GM12873 (cell line): ENCODE measurements around the gene MLC1.

Source experiments
- TF ChIP-seq, protein P1 (sequence below): IDR thresholded peaks from 2 replicates; pipeline ENCODE4 v1.5.1; 2012; ENCODE audit warnings: low read depth, mild to moderate bottlenecking, moderate library complexity, low read length, control low read depth; ENCODE audit not compliant: insufficient read depth; ENCODE audit errors: missing control alignments

Gene MLC1

DNA sequence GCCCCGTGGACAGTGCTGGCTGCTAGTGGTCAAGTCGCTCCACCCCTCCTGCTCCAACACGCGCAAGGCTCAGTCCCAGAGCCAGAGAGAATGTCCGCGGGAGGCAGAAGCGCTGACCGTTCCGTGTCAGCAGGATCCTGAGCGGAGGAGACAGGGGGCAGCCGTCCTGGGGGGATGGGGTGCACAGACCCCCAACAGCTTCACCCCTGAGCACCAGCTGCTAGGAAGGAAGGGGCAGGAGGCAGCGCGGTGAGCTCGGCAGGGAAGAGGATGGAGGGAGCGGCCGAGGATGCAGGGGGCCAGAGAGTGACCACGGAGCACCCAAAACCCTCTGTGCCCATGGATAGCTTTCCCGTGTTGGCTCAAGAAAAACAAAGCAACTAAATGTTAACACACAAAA, 20.8 kb downstream of the MLC1 start:
- TF ChIP-seq, protein P1, sequence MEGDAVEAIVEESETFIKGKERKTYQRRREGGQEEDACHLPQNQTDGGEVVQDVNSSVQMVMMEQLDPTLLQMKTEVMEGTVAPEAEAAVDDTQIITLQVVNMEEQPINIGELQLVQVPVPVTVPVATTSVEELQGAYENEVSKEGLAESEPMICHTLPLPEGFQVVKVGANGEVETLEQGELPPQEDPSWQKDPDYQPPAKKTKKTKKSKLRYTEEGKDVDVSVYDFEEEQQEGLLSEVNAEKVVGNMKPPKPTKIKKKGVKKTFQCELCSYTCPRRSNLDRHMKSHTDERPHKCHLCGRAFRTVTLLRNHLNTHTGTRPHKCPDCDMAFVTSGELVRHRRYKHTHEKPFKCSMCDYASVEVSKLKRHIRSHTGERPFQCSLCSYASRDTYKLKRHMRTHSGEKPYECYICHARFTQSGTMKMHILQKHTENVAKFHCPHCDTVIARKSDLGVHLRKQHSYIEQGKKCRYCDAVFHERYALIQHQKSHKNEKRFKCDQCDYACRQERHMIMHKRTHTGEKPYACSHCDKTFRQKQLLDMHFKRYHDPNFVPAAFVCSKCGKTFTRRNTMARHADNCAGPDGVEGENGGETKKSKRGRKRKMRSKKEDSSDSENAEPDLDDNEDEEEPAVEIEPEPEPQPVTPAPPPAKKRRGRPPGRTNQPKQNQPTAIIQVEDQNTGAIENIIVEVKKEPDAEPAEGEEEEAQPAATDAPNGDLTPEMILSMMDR = no peak

DNA sequence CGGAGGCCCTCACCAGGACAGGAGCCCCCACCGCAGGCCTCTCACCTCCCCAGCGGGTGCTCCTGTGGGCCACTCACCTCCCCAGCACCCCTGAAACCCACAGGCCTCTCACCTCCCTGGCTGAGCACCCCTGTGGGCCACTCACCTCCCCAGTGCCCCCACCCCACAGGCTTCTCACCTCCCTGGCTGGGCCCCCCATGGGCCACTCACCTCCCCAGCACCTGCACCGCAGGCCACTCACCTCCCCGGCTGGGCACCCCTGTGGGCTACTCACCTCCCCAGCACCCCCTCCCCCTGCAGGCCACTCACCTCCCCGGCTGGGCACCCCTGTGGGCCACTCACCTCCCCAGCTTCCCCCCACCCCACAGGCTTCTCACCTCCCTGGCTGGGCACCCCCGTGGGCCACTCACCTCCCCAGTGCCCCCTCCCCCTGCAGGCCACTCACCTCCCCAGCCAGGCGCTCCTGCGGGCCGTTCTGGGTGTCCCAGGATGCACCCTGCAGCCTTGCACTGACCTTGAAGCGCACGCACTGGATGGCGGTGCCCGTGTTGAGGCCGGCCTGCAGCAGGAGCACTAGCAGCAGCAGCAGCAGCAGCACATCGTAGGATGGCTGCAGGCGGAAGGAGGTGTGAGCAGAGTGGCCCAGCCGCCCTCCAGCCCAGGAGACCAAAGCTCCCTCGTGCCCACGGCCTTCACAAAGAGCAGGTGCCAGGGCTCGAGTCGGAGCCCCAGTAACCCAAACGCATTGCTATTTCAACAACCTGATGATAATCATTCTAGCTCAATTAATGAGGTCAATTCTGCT, 21.4 kb downstream of the MLC1 start:
- TF ChIP-seq, protein P1 = no peak

DNA sequence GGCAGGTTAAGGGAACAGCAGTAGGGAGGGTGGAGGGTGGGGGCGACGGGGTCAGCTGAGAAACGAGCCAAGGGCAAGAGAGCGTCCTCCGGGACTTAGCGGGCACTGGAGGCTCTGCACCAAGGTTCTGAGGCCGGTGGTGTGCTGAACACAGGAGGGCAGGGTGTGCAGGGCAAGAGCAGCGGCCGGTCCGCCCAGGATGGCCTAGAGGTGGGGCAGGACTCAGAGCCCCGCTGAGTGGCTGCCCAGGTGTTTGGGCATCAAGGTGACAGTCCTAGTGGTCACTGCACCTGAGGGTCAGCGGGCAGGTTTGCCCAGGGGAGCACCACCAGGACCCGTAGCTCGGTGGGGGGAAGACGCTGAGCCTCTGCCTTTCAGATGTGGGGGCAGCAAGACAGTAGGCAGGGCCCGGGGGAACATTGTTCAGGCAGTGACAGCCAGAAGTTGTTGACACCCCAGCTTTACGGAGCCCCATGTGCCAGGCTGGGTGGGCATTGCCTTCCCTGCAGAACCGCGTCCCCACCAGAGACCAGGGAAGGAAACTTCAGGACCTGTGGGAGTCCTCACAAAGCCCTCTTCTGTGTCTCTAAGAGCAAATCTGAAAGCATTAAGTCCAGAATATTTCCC, 22.6 kb downstream of the MLC1 start:
- TF ChIP-seq, protein P1 = no peak

DNA sequence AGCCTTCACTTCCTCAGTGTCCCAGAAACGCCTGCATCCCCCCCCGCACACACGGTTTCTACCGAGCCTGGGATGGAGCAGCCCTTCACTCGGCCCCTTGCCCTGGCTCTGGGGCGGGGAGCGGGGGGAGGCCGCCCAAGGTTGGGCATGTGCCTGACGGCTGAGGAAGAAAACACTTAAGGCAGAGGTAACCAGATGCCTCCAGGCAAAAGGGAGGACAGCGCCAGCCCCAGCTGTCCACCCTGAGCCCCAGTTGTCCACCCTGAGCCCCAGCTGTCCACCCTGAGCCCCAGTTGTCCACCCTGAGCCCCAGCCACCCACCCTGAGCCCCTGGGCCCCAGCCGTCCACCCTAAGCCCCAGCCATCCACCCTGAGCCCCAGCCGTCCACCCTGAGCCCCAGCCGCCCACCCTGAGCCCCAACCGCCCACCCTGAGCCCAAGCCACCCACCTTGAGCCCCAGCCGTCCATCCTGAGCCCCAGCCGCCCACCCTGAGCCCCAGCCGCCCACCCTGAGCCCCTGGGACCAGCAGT, 23.3 kb downstream of the MLC1 start:
- TF ChIP-seq, protein P1 = no peak

DNA sequence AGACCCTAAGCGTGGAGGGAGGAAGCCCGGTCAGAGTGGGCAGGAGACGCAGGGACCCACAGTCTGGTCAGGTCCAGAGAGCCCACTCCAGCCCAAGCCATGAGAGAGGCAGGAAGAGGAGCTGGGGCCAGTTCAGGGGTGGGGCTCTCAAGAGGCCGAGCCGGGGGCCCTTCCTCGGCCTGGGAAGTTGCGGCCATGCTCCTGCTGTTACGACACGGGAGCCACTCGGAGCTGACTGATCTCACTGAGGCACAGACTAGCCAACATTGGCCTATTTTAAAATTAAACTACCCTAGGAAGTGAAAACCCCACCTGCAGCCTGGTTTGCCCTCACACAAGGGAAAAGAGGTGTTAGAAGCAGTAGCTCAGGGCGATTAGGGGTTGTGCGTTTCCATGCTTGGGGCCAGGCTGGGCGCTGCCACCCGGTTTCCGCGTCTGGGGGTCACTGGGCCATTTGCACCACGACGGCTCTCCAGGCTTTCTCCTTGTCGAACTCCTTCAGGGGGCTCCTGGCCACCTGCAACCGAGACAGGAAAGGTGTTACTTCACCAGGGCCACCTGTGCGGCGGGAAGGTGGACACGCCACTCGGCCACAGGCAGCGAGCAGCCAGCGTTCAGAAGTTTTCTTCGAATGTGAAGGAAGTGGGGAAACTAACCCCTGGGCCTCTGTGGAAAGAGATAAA, 23.9 kb downstream of the MLC1 start:
- TF ChIP-seq, protein P1 = no peak

DNA sequence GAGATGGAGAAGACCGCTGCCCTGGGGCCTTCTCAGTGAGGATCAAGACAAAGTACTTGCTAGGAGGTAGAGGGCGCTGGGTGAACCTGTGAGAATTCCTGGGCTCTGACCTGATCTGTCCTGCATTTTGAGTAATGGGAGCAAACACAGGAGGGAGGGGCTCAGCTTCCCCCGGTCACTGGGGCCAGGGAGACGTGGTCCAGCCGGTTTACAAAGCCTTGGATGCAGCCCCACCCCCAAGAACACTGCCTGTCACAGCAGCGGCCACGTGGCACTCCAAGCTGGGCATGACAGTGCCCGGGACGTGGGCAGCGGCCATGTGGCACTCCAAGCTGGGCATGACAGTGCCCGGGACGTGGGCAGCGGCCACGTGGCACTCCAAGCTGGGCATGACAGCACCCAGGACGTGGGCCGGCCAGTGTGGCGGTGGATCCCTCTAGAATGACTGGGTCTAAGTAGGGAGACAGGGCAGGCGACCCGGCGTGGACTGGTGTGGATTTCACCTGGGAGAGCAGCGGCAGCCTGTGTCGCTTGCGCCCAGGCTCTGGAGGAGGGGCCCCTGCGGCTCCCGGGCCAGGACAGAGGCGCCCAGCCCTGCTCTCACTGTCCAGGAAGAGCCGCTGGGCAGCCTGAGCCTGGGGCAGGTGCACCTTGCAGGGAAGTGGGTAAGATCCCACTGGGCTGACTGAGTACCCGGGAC, 24.6 kb downstream of the MLC1 start:
- TF ChIP-seq, protein P1 = no peak
